ENCODE results near the gene TBX22.
"Not testable (repeated sequence)": the region's sequence is repeated elsewhere in the genome, so short reads cannot be mapped to it uniquely, and the experiment has no call there.

TBX22 gene

GRCh38 chrX:80014141-80014940 lies at the start of gene TBX22:
TBX22 (plus strand) TSS chrX:80014753; CDS start chrX:80022270, 7,517 bp downstream.
- no peak for DNase-seq (ENCODE audit: low spot score)

- DNase-seq (ENCODE audit: low spot score): no peak
These were observed 38.9 kb upstream of the TBX22 start for GRCh38 chrX:79975605-79976004.

- no peak for DNase-seq (ENCODE audit: low spot score)
These were observed 10.1 kb upstream of the TBX22 start for GRCh38 chrX:80004458-80004857.

- no peak for DNase-seq (ENCODE audit: low spot score)
These were observed 3.0 kb upstream of the TBX22 start for GRCh38 chrX:80011522-80011921.

- no peak for DNase-seq (ENCODE audit: low spot score)
These were observed 1.6 kb downstream of the TBX22 start for GRCh38 chrX:80016182-80016581.

- DNase-seq (ENCODE audit: low spot score): no peak
These were observed 7.1 kb downstream of the TBX22 start for GRCh38 chrX:80021621-80022020.

- no peak for DNase-seq (ENCODE audit: low spot score)
These were observed 7.9 kb downstream of the TBX22 start for GRCh38 chrX:80022363-80023031.

- no peak for DNase-seq (ENCODE audit: low spot score)
These were observed 11.6 kb downstream of the TBX22 start for GRCh38 chrX:80026116-80026515.

GRCh38 chrX:80066156-80066555 lies 51.6 kb downstream of the TBX22 start:
- not testable (repeated sequence) for DNase-seq (ENCODE audit: low spot score)

GRCh38 chrX:80075625-80076024 lies 61.1 kb downstream of the TBX22 start:
- DNase-seq (ENCODE audit: low spot score): not testable (repeated sequence)
